CD14-positive monocyte (primary cell): ENCODE results near the gene SYTL2. TPM values are rescaled to one million over a fixed set of nuclear protein-coding genes. Genes with fewer than 3 reads are reported as not detected.

Experiments used
- DNase-seq, 3 donors: peaks; one replicate each; pipeline ENCODE4 v3.0.0-alpha.2; 2011 to 2022
- H2AFZ ChIP-seq: 2 replicates; pipeline ENCODE4 v1.6.0; 2012; ENCODE audit warnings: mild to moderate bottlenecking, low read depth, low read length, inconsistent platforms; ENCODE audit not compliant: insufficient read depth, poor library complexity, severe bottlenecking
- H3K27ac ChIP-seq, 2 donors: 1 replicate in 1 of 2; 2 replicates in 1 of 2; pipeline ENCODE4 v1.5.1; 2012 to 2013; ENCODE audit warnings: low read length in 2 of 2, control low read depth in 1 of 2, inconsistent platforms in 1 of 2, low read depth in 1 of 2, mild to moderate bottlenecking in 1 of 2
- H3K27me3 ChIP-seq, 2 donors: one replicate each; pipeline versions ENCODE4 v1.6.0 to v1.6.1; 2011 to 2013; ENCODE audit warnings: low read length in 2 of 2; ENCODE audit not compliant: control insufficient read depth in 2 of 2, insufficient read depth in 2 of 2
- H3K36me3 ChIP-seq, 2 donors: replicated peaks in 1 of 2; 1 replicate in 1 of 2; 2 replicates in 1 of 2; pipeline versions ENCODE4 v1.5.1 to v1.6.1; 2012 to 2013; ENCODE audit warnings: low read length in 2 of 2, control low read depth in 1 of 2, inconsistent platforms in 1 of 2, mild to moderate bottlenecking in 1 of 2; ENCODE audit not compliant: insufficient read depth in 2 of 2, control insufficient read depth in 1 of 2
- H3K4me1 ChIP-seq, 2 donors: 1 replicate in 1 of 2; 2 replicates in 1 of 2; pipeline versions ENCODE4 v1.5.1 to v1.6.1; 2012 to 2013; ENCODE audit warnings: low read length in 2 of 2, control low read depth in 1 of 2, inconsistent platforms in 1 of 2, mild to moderate bottlenecking in 1 of 2, moderate library complexity in 1 of 2; ENCODE audit not compliant: insufficient read depth in 2 of 2, control insufficient read depth in 1 of 2
- H3K4me2 ChIP-seq: replicated peaks from 2 replicates; pipeline ENCODE3; 2012; ENCODE audit warnings: low read length, moderate library complexity, mild to moderate bottlenecking; ENCODE audit not compliant: poor library complexity, severe bottlenecking; ENCODE audit errors: extremely low read depth
- H3K4me3 ChIP-seq, 3 experiments: fragments of 200-600 bp in 1 of 3; sonication (generic) in 1 of 3; replicated peaks in 1 of 3; 1 replicate in 2 of 3; 2 replicates in 1 of 3; pipeline ENCODE4 v1.5.1; 2011 to 2013; ENCODE audit warnings: low read length in 3 of 3, mild to moderate bottlenecking in 3 of 3, control low read depth in 2 of 3, low read depth in 2 of 3, inconsistent platforms in 1 of 3, moderate library complexity in 1 of 3
- H3K79me2 ChIP-seq: 2 replicates; pipeline ENCODE4 v1.6.0; 2012; ENCODE audit warnings: mild to moderate bottlenecking, control low read depth, inconsistent platforms, low read length, moderate library complexity; ENCODE audit not compliant: insufficient read depth
- H3K9ac ChIP-seq: 2 replicates; pipeline ENCODE4 v1.6.0; 2017; ENCODE audit warnings: low read length, mild to moderate bottlenecking; ENCODE audit not compliant: insufficient read depth, poor library complexity, severe bottlenecking
- H3K9me3 ChIP-seq, 2 donors: replicated peaks in 1 of 2; 1 replicate in 1 of 2; 2 replicates in 1 of 2; pipeline versions ENCODE4 v1.5.1 to v1.6.1; 2012 to 2013; ENCODE audit warnings: low read length in 2 of 2, control low read depth in 1 of 2; ENCODE audit not compliant: control insufficient read depth in 1 of 2, insufficient read depth in 1 of 2
- H4K20me1 ChIP-seq: 2 replicates; pipeline ENCODE4 v1.6.0; 2012; ENCODE audit warnings: mild to moderate bottlenecking, low read length, control low read depth, moderate library complexity; ENCODE audit not compliant: insufficient read depth
- H3K27ac Mint-ChIP-seq, 7 donors: one replicate each; pipeline ENCODE4 v1.8.0; 2020; ENCODE audit warnings: mild to moderate bottlenecking in 7 of 7, mixed read lengths in 7 of 7, moderate library complexity in 6 of 7, inconsistent platforms in 2 of 7
- H3K27me3 Mint-ChIP-seq, 3 donors: one replicate each; pipeline ENCODE4 v1.8.0; 2021 to 2022; ENCODE audit warnings: low read depth in 3 of 3, mild to moderate bottlenecking in 3 of 3, mixed read lengths in 3 of 3, moderate library complexity in 3 of 3, inconsistent platforms in 1 of 3
- H3K36me3 Mint-ChIP-seq, 2 donors: one replicate each; pipeline ENCODE4 v1.8.0; 2020; ENCODE audit warnings: mixed read lengths in 2 of 2, inconsistent platforms in 1 of 2, mild to moderate bottlenecking in 1 of 2
- H3K4me1 Mint-ChIP-seq: one replicate; pipeline ENCODE4 v1.8.0; 2020; ENCODE audit warnings: mild to moderate bottlenecking, mixed read lengths
- H3K4me3 Mint-ChIP-seq, 2 donors: one replicate each; pipeline ENCODE4 v1.8.0; 2020; ENCODE audit warnings: mild to moderate bottlenecking in 2 of 2, mixed read lengths in 2 of 2, moderate library complexity in 1 of 2
- H3K9me3 Mint-ChIP-seq, 7 donors: one replicate each; pipeline ENCODE4 v1.8.0; 2020 to 2022; ENCODE audit warnings: mixed read lengths in 7 of 7, mild to moderate bottlenecking in 6 of 7, moderate library complexity in 6 of 7, inconsistent platforms in 2 of 7
- WGBS: methylation state at CpG from one replicate; pipeline ENCODE4 v1.1.5; 2013; ENCODE audit warnings: missing lambda C conversion rate; ENCODE audit not compliant: insufficient coverage; 5-methylcytosine and 5-hydroxymethylcytosine counted together
- intact Hi-C, 2 donors: fragments of 100-400 bp; cut with micrococcal nuclease; formaldehyde crosslinking; loops; one replicate each; pipeline versions ENCODE4 v1.15.0 to v1.15.1; 2023
- polyA plus RNA-seq, 3 donors: library from polyadenylated mRNA; depleted of rRNA in 1 of 3; unstranded in 2 of 3; stranded (reverse) in 1 of 3; fragments of 300-500 nt in 2 of 3; fragments of >200 nt in 1 of 3; fragmentation: Illumina TruSeq in 2 of 3; gene quantifications; 1 replicate in 2 of 3; 2 replicates in 1 of 3; pipeline ENCODE4 v1.2.3, GENCODE V29; 2012 to 2021
- TF ChIP-seq, protein P1 (sequence below): fragments of 200-600 bp; IDR thresholded peaks from one replicate; pipeline ENCODE4 v1.8.0; 2022; ENCODE audit warnings: antibody characterized with exemption, mild to moderate bottlenecking

Gene SYTL2
- polyA plus RNA-seq, 3 donors: 0.30 to 0.48 (median 0.34) TPM

DNA sequence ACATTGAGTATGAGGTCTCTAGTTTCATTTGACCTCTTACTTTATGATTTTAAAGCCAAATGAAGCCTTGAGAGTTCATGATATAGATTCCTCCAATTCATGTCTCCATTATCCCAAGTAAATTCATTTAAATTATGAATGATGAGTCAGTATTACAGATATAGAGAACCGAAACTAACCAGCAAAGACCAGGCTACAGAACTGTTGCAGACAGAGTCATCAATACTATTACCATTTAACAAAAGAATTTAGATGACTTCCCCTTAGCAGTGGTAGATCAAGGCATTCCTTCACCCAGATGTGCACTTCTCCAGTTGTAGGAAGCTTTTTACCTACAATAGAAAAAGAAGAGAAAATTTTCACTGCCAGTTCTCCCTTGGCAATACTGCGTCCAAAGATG is 113.2 kb downstream of the SYTL2 start:
- no peak overlapping the region for H3K9ac ChIP-seq
- Mint-ChIP-seq H3K36me3 (no peaks in the 10 kb centered on the region), H3K27me3 (peaks cover 0 to 1% (median 0%) of the 10 kb centered on the region in 3 donors), H3K4me1 (peaks cover 16% of the 10 kb centered on the region), H3K27ac (no peak overlapping the region), H3K9me3 (peaks cover 0 to 2% (median 0%) of the 10 kb centered on the region in 7 donors), H3K4me3 (no peak overlapping the region)
- peaks cover 9 to 13% of the 10 kb centered on the region in 2 donors for H3K4me1 ChIP-seq
- H2AFZ ChIP-seq: no peak overlapping the region
- intact Hi-C loops: no loop called here
- no peaks in the 10 kb centered on the region for H3K36me3 ChIP-seq
- DNase-seq: no peak
- no peaks in the 10 kb centered on the region for H3K27me3 ChIP-seq
- no peak overlapping the region for H3K4me2 ChIP-seq
- no peak overlapping the region for H3K4me3 ChIP-seq
- H4K20me1 ChIP-seq: no peaks in the 10 kb centered on the region
- no peaks in the 10 kb centered on the region for H3K79me2 ChIP-seq
- no peaks in the 10 kb centered on the region for H3K9me3 ChIP-seq
- TF ChIP-seq, protein P1, sequence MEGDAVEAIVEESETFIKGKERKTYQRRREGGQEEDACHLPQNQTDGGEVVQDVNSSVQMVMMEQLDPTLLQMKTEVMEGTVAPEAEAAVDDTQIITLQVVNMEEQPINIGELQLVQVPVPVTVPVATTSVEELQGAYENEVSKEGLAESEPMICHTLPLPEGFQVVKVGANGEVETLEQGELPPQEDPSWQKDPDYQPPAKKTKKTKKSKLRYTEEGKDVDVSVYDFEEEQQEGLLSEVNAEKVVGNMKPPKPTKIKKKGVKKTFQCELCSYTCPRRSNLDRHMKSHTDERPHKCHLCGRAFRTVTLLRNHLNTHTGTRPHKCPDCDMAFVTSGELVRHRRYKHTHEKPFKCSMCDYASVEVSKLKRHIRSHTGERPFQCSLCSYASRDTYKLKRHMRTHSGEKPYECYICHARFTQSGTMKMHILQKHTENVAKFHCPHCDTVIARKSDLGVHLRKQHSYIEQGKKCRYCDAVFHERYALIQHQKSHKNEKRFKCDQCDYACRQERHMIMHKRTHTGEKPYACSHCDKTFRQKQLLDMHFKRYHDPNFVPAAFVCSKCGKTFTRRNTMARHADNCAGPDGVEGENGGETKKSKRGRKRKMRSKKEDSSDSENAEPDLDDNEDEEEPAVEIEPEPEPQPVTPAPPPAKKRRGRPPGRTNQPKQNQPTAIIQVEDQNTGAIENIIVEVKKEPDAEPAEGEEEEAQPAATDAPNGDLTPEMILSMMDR: no peak
- no peak overlapping the region for H3K27ac ChIP-seq
- no CpG with 5 or more reads among the region's 2 CpGs for WGBS

DNA sequence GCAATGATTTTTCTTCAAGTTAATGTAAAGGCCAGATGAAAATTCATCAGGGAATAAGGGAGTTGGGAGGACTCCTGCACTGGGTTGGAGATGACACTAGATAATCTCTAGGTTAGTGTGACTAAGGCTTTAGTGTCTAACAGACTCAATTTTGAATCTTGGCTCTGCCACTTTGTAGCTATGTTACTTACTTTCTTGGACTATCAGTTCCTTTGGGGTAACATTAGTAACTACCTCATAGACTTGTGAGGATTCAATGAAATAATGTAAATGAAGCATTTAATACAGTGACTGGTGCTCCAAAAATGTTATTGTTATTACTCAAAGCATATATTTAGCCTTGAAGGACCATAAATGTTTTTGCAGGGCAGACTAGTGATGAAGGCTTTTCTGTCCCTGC is 115.4 kb downstream of the SYTL2 start:
- Mint-ChIP-seq H3K4me1 (peaks cover 16% of the 10 kb centered on the region), H3K4me3 (no peak overlapping the region), H3K9me3 (no peaks in the 10 kb centered on the region), H3K27ac (no peak overlapping the region), H3K27me3 (peaks cover 0 to 1% (median 1%) of the 10 kb centered on the region in 3 donors), H3K36me3 (no peaks in the 10 kb centered on the region)
- Histone ChIP-seq H3K79me2 (no peaks in the 10 kb centered on the region), H3K27me3 (no peaks in the 10 kb centered on the region), H3K4me2 (no peak overlapping the region), H3K4me1 (peaks cover 9 to 13% of the 10 kb centered on the region in 2 donors), H3K4me3 (no peak overlapping the region), H3K36me3 (no peaks in the 10 kb centered on the region), H2AFZ (no peak overlapping the region), H3K9ac (no peak overlapping the region), H3K9me3 (no peaks in the 10 kb centered on the region), H4K20me1 (no peaks in the 10 kb centered on the region), H3K27ac (no peak overlapping the region)
- DNase-seq: no peak
- TF ChIP-seq, protein P1: no peak
- intact Hi-C loops: no loop called here
